Measurements from ENCODE around the gene TFEB.
A peak's percentile ranks its signal among the peaks of the same experiment; 100 is the strongest.
"Not testable (repeated sequence)": the region's sequence is repeated elsewhere in the genome, so short reads cannot be mapped to it uniquely, and the experiment has no call there.

The TFEB gene

DNA sequence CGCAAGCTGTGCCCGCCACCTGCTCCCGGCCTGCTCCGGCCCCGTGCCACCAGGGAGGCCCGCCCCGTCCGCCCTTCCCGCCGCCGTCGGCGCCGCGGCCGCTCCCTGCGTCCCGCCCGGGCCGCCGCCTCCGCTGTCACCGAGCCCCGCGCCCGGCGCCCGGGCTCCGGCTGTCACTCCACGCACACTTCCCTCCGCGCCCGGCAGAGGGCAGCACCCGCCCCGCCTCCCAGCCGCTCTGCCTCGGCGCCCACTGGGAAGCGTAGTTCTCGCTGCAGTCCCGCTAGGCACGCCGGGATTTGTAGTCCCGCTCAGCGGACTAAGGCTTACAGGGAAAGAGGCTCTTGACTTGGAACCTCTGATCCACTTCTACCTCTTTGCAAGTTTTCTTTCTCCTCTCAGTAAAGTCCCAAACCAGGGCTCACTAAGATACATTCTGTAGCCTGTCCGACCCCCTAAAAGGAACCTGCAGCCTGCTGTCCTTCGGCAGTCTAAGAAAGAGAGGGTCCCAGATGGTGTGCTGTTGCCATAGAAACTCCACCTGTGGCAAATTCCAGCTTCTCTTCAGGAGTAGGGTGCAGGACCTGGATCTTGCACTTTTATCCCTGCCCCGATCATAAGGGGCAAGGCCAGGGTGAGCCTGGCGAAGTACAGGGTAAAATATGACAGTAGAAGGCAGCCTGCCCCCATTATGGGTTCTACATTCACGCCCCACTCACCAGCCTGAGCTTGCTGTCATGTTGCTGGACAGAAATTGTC lies at the start of gene TFEB:
TFEB (minus strand) TSS at position 182 of the 759 bp plus-strand sequence. CDS start 44,395 bp downstream, outside the sequence.
- peak; percentile 94 for DNase-seq (ENCODE audit: low spot score)

DNA sequence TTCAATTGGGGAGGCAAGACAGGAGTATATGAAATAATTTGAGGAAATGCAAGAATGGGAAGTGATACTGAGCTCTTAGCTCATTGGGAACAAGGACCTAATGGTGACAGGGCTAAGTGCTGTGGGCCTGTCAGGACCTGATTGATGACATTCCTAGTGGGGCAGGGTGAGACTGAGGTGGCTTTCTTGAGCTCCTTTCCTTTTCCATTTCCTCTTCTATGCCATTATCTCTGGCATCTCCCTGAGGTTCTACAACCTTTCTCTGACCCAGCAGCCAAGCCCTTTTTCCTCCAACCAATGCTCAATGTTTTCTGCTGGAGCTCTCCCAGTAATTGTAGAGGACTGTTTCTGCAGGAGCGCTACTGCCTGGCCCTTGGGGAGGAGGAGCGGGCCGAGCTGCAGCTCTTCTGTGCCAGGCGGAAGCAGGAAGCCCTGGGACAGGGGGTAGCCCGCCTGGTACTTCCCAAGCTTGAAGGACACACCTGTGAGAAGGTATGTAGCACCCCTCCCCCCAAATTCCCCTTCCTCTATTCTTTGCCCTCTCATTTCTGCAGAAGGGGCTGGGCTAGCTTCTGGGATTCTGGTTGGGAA lies 49.3 kb upstream of the TFEB start:
- DNase-seq (ENCODE audit: low spot score), result no peak

DNA sequence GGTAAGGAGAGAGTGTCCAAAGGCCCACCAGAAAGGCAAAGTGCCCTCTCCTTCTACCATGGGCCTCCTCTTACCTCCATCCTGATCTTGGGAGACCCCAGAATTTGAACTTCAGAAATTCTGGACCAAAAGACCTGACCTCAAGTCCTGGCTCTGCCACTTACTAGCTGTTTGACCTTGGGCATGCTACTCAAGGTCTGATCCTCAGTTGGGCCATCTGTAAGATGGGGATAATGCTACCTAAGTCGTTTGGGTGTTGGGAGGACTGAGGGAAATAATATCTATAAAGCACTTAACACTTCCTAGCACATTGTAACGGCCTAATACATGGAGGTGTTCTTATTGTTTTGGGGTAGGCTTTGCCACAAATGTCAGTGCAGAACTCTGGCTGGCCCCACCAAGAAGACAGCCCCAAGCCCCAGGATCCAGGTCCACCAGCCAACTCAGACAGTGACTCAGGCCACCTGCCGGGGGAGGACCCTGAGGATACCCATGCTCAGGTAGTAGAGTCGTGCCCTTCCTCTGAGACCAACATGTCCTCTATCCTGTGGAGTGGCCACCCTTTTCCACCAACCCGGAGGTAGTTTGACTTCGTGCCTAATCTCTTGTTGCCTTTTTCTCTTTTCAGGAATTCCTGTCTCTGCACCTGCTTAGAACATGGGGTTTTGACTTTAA lies 47.8 kb upstream of the TFEB start:
- no peak for DNase-seq (ENCODE audit: low spot score)

DNA sequence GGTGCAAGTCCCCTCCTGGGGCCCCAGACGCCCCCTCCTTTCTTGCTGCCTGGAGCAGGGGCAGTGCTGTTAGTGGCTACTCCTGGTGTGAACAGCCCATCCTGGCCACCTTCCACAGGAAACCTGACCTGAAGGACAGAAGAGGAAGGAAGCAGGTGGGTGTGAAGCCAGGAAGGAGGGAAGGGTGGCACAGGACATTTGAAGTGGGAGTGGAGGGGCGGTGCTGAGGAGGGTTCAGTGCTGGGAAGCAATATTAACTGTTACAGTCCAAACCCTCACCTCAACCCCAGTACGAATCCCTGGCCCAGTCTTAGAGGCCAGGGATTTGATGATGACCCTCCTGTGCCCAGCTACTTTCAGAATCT lies 45.9 kb upstream of the TFEB start:
- DNase-seq (ENCODE audit: low spot score), result no peak

DNA sequence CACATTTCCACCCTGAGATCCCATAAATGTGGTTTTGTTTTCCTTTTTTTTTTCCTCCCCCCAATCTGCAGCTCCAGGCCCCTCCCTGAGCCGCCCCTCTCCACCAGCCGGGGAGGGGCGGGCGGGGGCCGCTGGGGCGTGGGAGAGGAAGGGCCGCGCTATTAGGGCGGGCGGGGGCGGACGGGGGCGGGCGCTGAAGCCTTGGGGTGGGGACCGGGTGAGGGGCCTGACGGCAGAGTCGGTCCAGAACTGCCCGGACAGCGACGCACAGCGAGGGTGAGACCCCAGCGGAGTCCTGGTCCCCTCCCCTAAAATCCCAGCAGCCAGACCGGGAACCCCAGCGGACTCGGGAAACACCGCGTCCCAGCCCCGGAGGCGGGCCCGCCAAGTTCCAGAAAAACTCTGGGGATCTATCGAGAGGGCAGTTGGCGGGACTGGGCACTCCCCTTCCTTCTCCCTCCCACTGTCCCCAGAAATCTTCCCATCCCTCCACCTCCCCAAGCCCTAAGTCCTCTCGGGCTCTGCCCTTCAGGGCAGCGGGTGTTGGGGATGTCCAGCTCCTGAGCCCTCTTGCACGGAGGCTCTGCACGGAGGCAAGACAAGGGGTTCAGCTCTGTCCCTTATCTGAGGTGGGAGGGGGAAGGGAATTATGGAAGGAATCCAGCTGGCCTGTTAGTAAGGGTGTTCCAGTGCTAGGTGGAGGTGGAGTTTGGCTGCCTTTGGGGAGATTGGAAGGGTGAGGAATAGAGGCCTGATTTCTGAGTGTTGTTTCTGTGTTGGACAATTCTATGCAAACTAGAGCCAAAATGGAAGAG lies 45.4 kb upstream of the TFEB start, which contains the start of gene PRICKLE4:
PRICKLE4 (plus strand) TSS at position 232 of the 815 bp plus-strand sequence. CDS start 2,692 bp downstream, outside the sequence.
- DNase-seq (ENCODE audit: low spot score), result no peak

DNA sequence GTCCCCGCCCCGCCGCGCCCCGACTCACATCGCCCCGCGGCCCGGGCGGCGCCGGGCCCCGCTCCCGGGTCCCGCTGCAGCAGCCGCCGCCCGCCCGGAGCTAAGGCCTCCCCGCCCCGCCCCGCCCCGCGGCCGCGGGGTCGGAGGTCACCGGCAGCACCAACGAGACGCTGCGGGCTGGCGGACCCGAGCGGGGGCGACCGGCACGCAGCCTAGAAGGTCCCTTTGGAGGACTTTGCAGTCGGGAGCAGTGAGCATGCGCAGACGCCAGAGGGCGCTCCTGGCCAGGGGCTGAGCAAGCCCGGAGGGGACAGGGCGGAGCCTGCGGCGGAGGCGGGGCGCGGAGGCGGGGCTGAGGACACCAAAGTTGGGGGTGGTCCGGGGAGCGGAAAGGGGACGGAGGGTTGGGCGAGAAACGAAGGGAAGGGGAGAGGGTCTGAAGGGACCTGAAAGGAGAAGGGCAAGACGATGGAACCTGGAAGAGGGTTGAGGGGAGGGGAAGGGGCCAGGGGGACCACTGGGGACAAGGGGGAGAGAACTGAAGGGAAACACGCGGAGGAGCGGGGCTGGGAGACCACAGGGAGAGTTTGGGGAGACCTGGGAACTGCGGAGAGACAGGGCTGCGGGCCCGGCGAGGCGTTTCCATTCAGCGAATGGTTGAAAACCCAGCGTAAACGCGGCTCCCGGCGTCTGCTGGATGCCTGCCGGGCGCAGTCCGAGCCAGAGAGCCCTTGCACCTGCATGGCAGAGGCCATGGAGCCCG lies 44.6 kb upstream of the TFEB start, which contains the start of gene FRS3:
FRS3 (minus strand) TSS at position 113 of the 763 bp plus-strand sequence. CDS start 2,913 bp downstream, outside the sequence.
- DNase-seq (ENCODE audit: low spot score), result peak; percentile 99

DNA sequence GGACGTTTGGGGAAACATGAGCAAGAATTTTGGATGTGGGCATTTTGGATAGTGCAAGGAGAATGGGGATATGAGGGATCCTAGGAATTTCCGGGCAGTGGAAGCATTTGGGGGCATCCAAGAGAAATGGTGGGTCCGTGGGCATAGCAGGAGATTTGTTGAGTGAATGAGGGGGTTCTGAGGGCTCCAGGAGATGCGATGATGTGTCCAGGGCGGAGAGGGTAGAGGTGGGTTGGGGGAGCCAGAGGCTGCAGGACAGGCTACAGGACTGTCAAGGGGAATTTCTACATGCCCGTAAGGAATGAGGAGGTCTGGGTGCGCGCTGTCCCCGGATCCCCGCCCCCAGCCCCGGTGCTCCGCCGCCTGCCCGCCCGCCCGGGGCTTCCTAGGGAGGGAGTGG lies 43.9 kb upstream of the TFEB start:
- DNase-seq (ENCODE audit: low spot score), result no peak

DNA sequence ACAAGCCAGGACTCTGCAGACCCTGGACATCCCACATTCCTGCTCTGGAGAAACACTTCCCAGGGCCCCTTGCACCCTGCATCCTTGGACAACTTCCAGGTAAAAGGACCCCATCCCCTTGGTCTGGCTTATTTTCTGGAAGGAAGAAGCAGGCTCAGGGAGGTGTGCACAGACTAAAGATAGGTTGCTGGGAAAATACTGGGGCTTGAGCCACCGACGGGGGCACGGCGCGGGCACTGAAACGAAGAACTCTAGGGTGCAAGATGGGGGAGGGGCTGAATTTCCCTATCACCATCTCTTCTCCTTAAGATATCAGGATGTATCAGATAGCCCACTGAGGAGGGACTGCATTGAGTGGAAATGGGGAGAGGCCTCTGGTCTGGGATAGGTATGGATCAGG lies 43.5 kb upstream of the TFEB start:
- no peak for DNase-seq (ENCODE audit: low spot score)

DNA sequence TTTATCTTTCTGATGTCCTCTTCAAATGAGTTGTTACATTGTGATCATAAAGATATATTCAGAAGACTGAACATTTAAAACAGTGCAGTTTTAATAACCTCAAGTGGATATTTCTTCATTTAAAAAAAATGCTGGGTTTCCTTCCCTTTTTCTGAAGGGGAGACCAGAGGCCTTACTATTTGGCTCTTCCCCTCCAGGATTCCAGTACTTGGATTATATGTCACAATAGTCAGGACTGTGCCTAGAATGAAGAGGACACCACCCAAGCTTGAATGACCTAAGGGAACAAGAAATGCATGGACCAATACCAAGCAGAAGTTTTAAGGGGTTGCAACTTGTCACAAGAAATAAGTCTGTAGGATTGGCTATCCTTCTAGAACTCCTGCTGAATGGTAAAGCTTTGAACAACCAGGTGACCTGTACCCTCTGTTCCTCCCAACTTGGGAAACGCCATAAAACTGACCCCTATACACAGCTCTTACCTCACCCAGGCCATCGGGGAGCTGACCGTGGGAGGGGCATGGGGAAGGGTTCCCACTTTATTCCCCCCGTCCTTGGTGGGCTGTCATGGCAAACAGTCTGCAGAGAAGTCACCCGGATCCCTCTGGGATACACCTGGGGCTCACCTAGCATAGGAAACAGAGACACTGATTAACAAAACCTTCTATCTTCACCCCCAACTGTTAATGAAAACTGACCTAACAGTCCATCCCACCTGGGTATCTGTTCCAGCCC lies 42.3 kb upstream of the TFEB start:
- DNase-seq (ENCODE audit: low spot score), result no peak

DNA sequence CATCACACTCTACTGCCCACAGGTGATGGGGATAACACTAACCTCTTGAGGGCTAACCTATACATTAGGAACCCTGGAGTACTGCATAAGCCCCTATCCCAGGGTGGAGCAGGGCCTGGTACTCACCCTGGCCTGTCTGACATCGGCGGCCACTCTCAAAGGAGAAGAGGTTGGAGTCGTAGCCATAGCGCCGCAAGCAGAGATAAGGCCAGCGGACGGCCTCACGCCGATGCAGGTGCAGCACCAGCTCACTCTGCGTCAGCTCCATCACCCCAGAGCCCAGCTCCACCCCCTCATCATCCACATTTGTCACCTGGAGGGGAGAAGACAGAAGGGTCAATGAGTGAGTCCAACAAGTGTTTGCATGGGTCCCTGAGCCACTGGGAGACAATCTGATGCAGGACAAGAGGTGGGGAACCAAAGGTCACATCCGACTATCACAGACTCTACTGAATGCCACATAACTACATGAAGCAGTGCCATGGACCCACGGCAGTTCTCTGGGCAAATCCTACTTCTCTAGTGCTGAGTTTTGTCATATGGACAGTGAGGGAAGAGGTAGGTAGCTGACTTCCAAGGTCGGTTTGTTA lies 40.0 kb upstream of the TFEB start:
- no peak for DNase-seq (ENCODE audit: low spot score)

DNA sequence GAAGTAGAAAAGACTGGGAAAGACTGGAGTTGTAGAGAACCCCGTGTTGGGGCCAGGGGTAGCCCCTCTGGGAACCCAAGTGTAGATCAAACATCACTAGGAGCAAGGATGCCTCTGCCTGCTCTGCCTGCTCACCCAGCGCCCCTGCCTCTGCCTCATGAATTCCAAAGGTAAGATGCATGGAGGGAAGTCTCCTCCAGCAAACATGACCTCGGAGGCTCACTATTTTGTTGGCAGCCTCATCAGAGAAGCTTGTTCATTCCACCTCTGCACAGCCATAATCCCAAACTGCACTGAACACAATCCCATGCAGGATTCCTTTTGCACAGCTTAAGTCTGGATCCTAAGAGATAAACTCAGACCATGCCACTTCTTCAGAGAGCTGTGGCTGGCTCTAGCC lies 39.4 kb upstream of the TFEB start:
- DNase-seq (ENCODE audit: low spot score), result no peak

DNA sequence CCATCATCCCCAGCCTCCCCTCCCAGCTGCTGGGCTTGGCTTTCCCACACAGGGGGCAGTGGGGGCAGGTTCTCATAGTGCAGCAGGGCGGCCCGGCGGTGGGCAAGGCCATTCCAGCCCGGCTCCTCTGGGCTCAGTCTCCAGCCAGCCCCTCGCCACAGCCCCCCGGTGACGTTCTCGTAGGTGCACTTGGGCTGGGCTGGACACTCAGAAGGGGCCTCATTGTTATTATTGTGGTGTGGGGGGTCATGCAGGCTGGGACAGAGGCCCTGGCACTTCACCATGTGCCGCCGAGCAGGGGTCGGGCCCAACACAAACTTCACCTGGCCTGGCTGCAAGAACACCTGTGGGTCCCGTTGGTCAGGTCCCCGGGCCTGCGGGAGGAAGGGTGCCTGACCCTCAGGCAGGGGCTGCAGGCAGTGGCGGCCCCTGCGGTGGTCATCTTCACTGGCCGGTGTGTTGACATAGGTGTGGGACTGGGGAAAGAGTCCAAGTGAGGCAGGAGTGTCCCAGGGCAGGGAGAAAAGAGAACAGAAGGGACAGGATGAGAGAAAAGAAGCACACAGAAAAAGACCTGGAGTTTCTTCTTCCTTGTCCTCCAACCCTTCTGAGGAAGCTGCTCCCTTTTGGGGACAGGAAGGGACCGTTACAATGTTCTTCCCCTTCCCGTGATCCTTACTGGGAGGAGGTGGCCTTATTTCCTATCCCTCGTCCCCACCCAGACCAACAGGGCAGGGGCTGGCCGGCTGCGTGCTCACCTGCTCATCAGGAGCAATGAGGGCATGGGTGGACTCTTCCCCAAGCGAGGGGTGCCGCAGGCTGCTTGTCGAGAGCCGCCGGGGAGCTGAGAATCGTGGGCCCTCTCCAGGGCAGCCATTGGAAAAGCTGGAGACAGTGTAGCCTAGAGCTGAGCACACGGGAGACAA lies 35.9 kb upstream of the TFEB start:
- DNase-seq (ENCODE audit: low spot score), result no peak

DNA sequence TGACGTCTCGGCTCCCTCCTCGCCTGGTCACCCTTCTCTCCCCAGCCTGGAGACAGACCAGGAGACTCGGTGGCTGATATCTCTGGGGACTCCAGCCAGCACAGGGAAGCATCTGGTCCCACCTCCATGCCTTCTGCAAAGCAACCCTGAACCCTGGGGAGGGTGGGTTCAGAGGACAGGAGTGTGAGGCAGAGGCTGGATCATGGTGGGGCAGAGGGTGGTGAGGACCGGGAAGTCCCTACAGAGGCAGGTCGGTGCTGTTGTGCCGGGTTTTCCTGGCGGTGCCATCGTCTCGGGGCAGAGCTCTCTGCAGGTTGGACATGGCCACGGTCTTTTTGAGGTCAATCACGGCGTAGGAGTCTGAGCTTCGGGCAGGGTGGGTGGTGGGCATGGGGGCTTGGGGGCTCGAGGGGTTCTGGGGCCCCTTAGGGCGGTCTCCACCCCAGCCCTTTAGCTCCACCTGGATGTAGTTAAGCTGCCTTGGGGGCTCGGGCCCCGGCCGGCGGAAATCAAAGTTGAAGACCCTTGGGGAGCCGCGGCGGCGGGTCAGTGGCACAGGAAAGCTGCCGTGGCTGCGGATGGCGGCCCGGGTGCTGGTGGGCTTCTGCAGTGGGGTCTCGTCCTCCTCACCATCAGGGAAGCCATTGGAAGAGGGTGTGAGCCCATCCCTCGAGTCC lies 35.1 kb upstream of the TFEB start:
- no peak for DNase-seq (ENCODE audit: low spot score)

DNA sequence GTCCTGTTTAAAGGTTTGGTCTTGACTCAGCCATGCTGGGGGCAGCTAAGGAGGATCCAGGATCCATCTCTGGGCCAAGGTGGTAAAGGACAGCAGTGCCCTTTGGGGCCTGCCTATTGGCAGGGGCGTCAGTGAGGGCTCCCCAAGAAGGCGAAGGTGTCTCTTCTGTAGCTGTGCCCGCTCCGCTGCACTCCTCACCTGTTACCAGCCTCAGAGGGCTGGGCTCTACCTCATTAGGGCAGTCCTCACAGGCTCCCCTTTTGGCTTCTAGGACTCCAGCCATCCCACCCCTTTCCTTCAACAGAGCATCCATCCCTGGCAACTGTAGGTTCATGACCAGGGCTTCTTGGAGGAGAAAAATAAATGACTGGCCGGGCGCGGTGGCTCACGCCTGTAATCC lies 34.0 kb upstream of the TFEB start:
- no peak for DNase-seq (ENCODE audit: low spot score)

DNA sequence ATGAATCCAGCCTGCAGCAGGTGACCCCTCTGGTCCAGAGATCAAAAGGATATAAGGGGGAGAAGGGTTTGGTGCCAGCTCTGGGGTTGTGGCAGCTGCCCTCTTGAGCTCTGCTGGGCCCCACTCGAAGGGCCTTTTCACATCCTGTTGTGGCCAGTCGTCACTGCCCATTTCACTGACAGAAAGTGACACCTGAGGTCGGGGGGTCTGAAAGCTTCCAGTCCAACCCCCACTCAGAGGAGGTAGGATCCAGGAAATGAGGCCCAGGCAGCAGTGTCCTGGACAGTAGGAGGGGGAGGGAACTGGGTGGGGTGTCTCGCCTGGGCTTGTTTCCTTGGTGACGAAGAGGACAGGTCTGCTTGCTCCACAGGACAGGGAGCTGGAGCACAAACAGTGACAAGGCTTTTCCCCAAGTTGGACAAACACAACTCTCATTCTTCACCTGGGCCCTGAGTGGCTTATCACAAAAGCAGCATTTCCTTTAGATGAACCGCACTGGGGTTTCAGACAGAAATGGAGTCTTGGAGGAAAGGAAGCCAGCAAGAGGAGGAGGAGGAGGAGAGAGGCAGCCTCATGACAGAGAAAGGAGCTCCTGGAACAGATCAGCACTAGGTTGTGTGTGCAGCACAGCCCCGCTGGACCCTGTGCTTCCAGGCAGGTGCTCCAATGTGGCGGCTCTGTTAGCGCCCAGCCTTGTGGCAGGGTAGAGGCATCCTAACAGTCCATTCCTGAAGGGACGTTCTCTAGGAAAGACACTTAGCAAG lies 33.3 kb upstream of the TFEB start:
- no peak for DNase-seq (ENCODE audit: low spot score)

DNA sequence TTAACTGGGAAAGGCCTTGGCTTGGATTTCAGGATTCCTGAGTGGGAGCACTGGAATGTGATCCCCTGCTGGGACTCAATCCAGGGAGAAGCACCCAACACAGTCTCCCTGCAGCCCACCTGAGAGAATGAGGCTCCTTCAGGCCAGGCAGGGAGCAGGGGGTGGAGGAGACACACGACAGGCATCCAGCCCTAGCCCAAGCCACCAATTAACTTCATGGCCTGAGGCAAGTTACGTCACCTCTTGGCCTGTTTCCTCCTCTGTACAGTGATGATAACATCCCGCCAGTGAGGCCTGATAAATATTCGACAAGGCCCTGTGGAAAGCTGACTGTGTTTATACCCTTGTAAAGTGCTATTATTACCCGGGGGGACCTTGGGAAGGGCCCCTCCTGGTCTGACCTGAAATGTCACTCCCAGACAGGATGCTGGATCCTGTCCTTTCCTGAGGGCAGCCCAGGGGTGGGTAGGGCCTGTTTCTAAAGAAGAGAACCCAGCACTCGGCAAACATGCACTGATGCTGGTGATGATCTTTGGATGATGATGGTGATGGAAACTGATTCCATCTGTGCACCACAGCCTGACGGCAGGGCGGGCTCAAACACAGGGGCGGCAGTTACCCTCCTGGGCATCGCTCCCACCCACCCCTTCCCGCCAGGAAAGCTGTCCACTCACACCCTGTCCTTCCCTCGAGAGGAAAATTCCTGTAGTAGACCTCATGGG lies 31.9 kb upstream of the TFEB start:
- no peak for DNase-seq (ENCODE audit: low spot score)

DNA sequence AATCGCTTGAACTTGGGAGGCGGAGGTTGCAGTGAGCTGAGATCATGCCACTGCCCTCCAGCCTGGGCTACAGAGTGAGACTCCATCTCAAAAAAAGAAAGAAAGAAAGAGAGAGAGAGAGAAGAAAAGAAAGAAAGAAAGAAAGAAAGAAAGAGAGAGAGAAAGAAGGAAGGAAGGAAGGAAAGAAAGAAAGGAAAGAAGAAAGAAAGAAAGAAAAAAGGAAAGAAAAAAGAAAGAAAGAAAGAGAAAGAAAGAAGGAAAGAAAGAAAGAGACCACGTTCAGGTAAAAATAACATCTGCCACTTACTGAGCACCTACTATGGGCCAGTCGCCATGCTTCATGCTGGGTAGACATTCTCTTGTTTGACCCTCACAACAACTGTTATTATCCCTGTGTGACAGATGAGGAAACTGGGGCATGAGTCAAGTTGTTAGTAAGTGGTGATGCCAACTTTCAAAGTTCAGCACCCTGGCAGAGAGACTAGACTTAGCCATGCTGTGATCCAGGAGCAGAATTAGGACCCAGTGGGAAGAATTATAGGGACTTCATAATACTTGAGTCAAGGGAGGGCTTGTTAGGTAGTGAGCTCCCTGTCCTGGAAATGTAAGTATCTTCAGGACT lies 30.7 kb upstream of the TFEB start:
- not testable (repeated sequence) for DNase-seq (ENCODE audit: low spot score)
